WTC11 (cell line): ENCODE data around the gene VWA2.

Experiments
- GTF2I ChIP-seq: fragments of 250-450 bp; sonication (Bioruptor Pico); conservative IDR thresholded peaks from 2 replicates; pipeline ENCODE4 v1.4.0; 2021; ENCODE audit warnings: mild to moderate bottlenecking
- JUN ChIP-seq: sonication (generic); formaldehyde crosslinking; IDR thresholded peaks from 2 replicates; pipeline ENCODE4 v1.8.0; 2023; ENCODE audit warnings: mild to moderate bottlenecking, missing genetic modification reagents
- TCF7 ChIP-seq: sonication (generic); formaldehyde crosslinking; IDR thresholded peaks from 2 replicates; pipeline ENCODE4 v1.8.0; 2022; ENCODE audit warnings: mild to moderate bottlenecking, low read depth, missing genetic modification reagents, moderate library complexity
- TF ChIP-seq, protein P1 (sequence below): sonication (generic); formaldehyde crosslinking; IDR thresholded peaks from 2 replicates; pipeline ENCODE4 v1.8.1; 2023; ENCODE audit warnings: mild to moderate bottlenecking, missing genetic modification reagents
- TF ChIP-seq, protein P2 (sequence below): fragments of 200-600 bp; IDR thresholded peaks from 2 replicates; pipeline ENCODE4 v1.8.0; 2022; ENCODE audit warnings: antibody characterized with exemption

DNA sequence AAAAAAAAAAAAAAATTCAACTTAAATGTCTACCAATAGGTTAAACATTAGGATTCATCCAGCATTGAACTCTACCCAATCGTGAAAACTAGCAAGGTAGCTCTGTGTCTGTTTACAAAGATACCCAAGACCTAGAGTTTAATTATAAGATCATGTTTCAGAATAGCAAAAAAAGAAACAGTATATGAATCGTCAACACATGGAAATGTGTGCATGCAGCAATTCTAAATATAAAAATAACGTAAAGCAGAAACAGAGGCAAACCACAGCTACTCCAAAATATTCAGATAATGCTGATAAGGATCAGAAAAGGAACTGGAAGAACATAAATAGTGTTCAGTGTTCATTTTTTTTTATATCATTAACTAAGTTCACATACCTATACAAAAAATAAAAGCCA, 96.6 kb downstream of the VWA2 start:
- TF ChIP-seq, protein P1, sequence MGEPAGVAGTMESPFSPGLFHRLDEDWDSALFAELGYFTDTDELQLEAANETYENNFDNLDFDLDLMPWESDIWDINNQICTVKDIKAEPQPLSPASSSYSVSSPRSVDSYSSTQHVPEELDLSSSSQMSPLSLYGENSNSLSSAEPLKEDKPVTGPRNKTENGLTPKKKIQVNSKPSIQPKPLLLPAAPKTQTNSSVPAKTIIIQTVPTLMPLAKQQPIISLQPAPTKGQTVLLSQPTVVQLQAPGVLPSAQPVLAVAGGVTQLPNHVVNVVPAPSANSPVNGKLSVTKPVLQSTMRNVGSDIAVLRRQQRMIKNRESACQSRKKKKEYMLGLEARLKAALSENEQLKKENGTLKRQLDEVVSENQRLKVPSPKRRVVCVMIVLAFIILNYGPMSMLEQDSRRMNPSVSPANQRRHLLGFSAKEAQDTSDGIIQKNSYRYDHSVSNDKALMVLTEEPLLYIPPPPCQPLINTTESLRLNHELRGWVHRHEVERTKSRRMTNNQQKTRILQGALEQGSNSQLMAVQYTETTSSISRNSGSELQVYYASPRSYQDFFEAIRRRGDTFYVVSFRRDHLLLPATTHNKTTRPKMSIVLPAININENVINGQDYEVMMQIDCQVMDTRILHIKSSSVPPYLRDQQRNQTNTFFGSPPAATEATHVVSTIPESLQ: no peak
- TF ChIP-seq, protein P2, sequence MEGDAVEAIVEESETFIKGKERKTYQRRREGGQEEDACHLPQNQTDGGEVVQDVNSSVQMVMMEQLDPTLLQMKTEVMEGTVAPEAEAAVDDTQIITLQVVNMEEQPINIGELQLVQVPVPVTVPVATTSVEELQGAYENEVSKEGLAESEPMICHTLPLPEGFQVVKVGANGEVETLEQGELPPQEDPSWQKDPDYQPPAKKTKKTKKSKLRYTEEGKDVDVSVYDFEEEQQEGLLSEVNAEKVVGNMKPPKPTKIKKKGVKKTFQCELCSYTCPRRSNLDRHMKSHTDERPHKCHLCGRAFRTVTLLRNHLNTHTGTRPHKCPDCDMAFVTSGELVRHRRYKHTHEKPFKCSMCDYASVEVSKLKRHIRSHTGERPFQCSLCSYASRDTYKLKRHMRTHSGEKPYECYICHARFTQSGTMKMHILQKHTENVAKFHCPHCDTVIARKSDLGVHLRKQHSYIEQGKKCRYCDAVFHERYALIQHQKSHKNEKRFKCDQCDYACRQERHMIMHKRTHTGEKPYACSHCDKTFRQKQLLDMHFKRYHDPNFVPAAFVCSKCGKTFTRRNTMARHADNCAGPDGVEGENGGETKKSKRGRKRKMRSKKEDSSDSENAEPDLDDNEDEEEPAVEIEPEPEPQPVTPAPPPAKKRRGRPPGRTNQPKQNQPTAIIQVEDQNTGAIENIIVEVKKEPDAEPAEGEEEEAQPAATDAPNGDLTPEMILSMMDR: no peak
- no peak for TF ChIP-seq TCF7 (CRISPR knock-in tag)
- TF ChIP-seq GTF2I (CRISPR knock-in tag): no peak
- TF ChIP-seq JUN (CRISPR knock-in tag): no peak
